Neuronal stem cell (in vitro differentiated cells): Measurements from ENCODE around the gene FBXO21.

Experiments used
- DNase-seq: peaks from one replicate; pipeline ENCODE4 v3.0.0-alpha.2; 2013; ENCODE audit warnings: low spot score
- H2AFZ ChIP-seq: one replicate; pipeline ENCODE4 v1.6.1; 2013; ENCODE audit warnings: mild to moderate bottlenecking, low read length, inconsistent platforms
- H2AK5ac ChIP-seq: 2 replicates; pipeline ENCODE4 v1.6.1; 2013; ENCODE audit warnings: low read depth, mild to moderate bottlenecking, inconsistent platforms, low read length, moderate library complexity, mixed read lengths
- H2BK120ac ChIP-seq: 2 replicates; pipeline ENCODE4 v1.6.1; 2013; ENCODE audit warnings: low read depth, mild to moderate bottlenecking, inconsistent platforms, low read length, moderate library complexity, mixed read lengths
- H2BK12ac ChIP-seq: one replicate; pipeline ENCODE4 v1.6.1; 2013; ENCODE audit warnings: low read length, inconsistent platforms
- H2BK15ac ChIP-seq: 2 replicates; pipeline ENCODE4 v1.6.1; 2013; ENCODE audit warnings: mild to moderate bottlenecking, low read length, inconsistent platforms, mixed read lengths
- H2BK5ac ChIP-seq: one replicate; pipeline ENCODE4 v1.6.1; 2013; ENCODE audit warnings: inconsistent platforms, mild to moderate bottlenecking, low read length, moderate library complexity
- H3K14ac ChIP-seq: one replicate; pipeline ENCODE4 v1.6.1; 2013; ENCODE audit warnings: low read length, inconsistent platforms
- H3K18ac ChIP-seq: 2 replicates; pipeline ENCODE4 v1.6.1; 2013; ENCODE audit warnings: low read length, inconsistent platforms
- H3K23ac ChIP-seq: 2 replicates; pipeline ENCODE4 v1.6.1; 2013; ENCODE audit warnings: low read depth, mild to moderate bottlenecking, mixed read lengths, low read length, inconsistent platforms; ENCODE audit not compliant: poor library complexity
- H3K27ac ChIP-seq: replicated peaks from 3 replicates; pipeline ENCODE4 v1.5.1; 2013; ENCODE audit warnings: low read length, inconsistent platforms
- H3K27me3 ChIP-seq, 3 experiments: 2 replicates each; pipeline ENCODE4 v1.6.1; 2013; ENCODE audit warnings: low read length in 3 of 3, mild to moderate bottlenecking in 2 of 3, inconsistent platforms in 1 of 3, low read depth in 1 of 3, mixed read lengths in 1 of 3, moderate library complexity in 1 of 3; ENCODE audit not compliant: control insufficient read depth in 3 of 3, insufficient read depth in 3 of 3
- H3K36me3 ChIP-seq, 2 donors: replicated peaks in 1 of 2; 2 replicates each; pipeline ENCODE4 v1.6.1; 2013; ENCODE audit warnings: low read length in 2 of 2; ENCODE audit not compliant: control insufficient read depth in 2 of 2, insufficient read depth in 2 of 2
- H3K4ac ChIP-seq: 2 replicates; pipeline ENCODE4 v1.6.1; 2013; ENCODE audit warnings: inconsistent platforms, mild to moderate bottlenecking, low read length, moderate library complexity
- H3K4me1 ChIP-seq, 2 donors: 1 replicate in 1 of 2; 2 replicates in 1 of 2; pipeline ENCODE4 v1.6.1; 2013; ENCODE audit warnings: low read length in 2 of 2, low read depth in 1 of 2; ENCODE audit not compliant: control insufficient read depth in 2 of 2, insufficient read depth in 1 of 2
- H3K4me2 ChIP-seq: one replicate; pipeline ENCODE4 v1.6.1; 2013; ENCODE audit warnings: mild to moderate bottlenecking, low read length, inconsistent platforms; ENCODE audit not compliant: insufficient read depth, poor library complexity, severe bottlenecking
- H3K4me3 ChIP-seq, 2 donors: 2 replicates each; pipeline ENCODE4 v1.5.1; 2013; ENCODE audit warnings: low read length in 2 of 2, mild to moderate bottlenecking in 2 of 2, inconsistent platforms in 1 of 2, moderate library complexity in 1 of 2
- H3K79me1 ChIP-seq: one replicate; pipeline ENCODE4 v1.6.1; 2013; ENCODE audit warnings: low read depth, mild to moderate bottlenecking, inconsistent platforms, low read length, moderate library complexity
- H3K9ac ChIP-seq: one replicate; pipeline ENCODE4 v1.6.1; 2013; ENCODE audit warnings: mild to moderate bottlenecking, low read depth, low read length, inconsistent platforms; ENCODE audit not compliant: poor library complexity
- H3K9me3 ChIP-seq, 2 donors: replicated peaks in 1 of 2; 2 replicates each; pipeline versions ENCODE3 to v1.6.1; 2013; ENCODE audit warnings: low read length in 2 of 2, mild to moderate bottlenecking in 2 of 2, inconsistent platforms in 1 of 2, low read depth in 1 of 2, mixed read lengths in 1 of 2, moderate library complexity in 1 of 2; ENCODE audit not compliant: control insufficient read depth in 2 of 2, insufficient read depth in 1 of 2
- H4K8ac ChIP-seq: one replicate; pipeline ENCODE4 v1.6.1; 2013; ENCODE audit warnings: low read depth, mild to moderate bottlenecking, inconsistent platforms, low read length, moderate library complexity
- H4K91ac ChIP-seq: one replicate; pipeline ENCODE4 v1.6.1; 2013; ENCODE audit warnings: low read length, low read depth, mild to moderate bottlenecking, inconsistent platforms; ENCODE audit not compliant: poor library complexity
- WGBS, 2 donors: extraction: QIAGEN DNeasy Blood & Tissue Kit; methylation state at CpG; one replicate each; pipeline ENCODE4 v1.1.7; 2013; ENCODE audit warnings: missing lambda C conversion rate in 2 of 2, mixed read lengths in 1 of 2; ENCODE audit not compliant: insufficient read length in 2 of 2, insufficient replicate concordance in 1 of 2; ENCODE audit errors: extremely low coverage in 2 of 2; 5-methylcytosine and 5-hydroxymethylcytosine counted together

Gene FBXO21

DNA sequence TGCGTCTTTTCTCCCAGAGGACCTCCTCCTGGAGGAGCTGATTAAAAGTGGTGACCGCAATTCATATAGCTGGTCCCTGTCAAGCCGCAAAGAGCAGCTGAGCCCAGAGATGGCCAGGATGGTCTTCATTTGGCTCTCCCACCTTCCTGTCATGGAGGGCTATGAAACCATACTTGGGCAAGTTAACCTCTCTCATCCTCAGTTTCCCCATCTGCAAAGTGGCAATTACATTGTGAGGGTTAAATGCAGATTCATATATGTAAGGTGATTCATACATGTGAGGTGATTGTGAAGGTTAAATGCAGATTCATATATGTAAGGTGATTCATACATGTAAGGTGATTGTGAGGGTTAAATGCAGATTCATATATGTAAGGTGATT is 87.5 kb downstream of the FBXO21 start:
- Histone ChIP-seq H2BK5ac (no peak overlapping the region), H4K91ac (no peak overlapping the region), H2BK12ac (no peak overlapping the region), H3K18ac (no peak overlapping the region), H3K27ac (no peak overlapping the region), H3K79me1 (no peaks in the 10 kb centered on the region), H3K4me2 (no peak overlapping the region), H3K14ac (no peak overlapping the region), H2AK5ac (no peak overlapping the region), H3K23ac (no peak overlapping the region), H2AFZ (peak overlapping the region; percentile 62), H3K36me3 (no peaks in the 10 kb centered on the region), H2BK120ac (no peak overlapping the region), H3K9ac (no peak overlapping the region), H3K4ac (no peak overlapping the region), H3K4me1 (peaks cover 5 to 14% of the 10 kb centered on the region in 2 donors), H3K4me3 (no peak overlapping the region), H4K8ac (no peak overlapping the region), H3K27me3 (peaks cover 0 to 42% (median 10%) of the 10 kb centered on the region in 3 experiments), H2BK15ac (no peak overlapping the region), H3K9me3 (peaks cover 0 to 4% of the 10 kb centered on the region in 2 donors)
- no peak for DNase-seq
- no CpG with 5 or more reads among the region's 3 CpGs for WGBS, 2 donors

DNA sequence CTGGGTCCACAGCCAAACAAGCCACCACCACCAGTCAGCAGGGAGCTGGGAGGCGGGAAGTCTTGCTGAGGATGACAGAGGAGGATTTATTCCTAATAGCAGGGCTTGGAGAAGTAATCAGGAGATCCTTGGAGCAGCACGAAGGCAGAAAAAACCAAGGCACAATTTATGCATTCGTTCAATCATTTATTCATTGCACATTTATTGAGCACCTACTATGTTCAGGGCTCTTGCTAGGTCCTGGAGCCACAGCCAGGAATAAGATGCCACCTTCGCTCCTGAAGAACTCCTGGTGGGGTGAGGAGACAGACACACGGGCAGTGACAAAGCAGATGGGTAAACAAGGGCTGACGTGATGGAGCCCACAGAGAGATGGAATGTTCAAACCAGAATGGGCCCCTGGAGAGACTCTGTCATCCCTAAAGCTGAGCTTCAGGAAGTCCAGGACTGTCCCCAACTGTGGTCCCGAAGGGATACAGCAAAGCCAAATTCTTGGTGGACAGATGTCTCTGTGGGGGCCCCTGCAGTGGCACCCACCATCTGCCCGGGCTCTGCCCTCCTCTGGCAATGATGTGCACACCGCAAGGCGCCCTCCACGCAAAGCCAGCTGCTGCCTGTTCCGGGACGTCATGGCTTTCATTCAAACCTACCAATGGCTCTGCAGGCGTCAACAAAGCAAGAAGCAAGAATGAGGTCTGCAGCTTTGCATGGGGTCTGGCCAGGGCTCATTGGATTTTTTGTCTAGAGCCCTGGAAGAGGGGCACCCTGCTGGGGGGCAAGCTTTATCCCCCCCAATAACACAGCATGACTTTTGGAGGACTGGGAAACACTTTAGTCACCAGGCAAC is 88.1 kb downstream of the FBXO21 start:
- Histone ChIP-seq H3K4me3 (no peak overlapping the region), H3K9me3 (peaks cover 0 to 4% of the 10 kb centered on the region in 2 donors), H3K27me3 (peaks cover 0 to 48% (median 10%) of the 10 kb centered on the region in 3 experiments), H3K14ac (no peak overlapping the region), H3K4me1 (peaks cover 7 to 14% of the 10 kb centered on the region in 2 donors), H3K9ac (no peak overlapping the region), H2AK5ac (peak overlapping the region; percentile 18), H2BK5ac (no peak overlapping the region), H2BK15ac (no peak overlapping the region), H4K91ac (no peak overlapping the region), H3K27ac (no peak overlapping the region), H2BK12ac (no peak overlapping the region), H3K4ac (no peak overlapping the region), H3K4me2 (peak overlapping the region; percentile 18), H2BK120ac (no peak overlapping the region), H4K8ac (no peak overlapping the region), H2AFZ (peak overlapping the region; percentile 62), H3K36me3 (no peaks in the 10 kb centered on the region), H3K18ac (peak overlapping the region; percentile 49), H3K23ac (no peak overlapping the region), H3K79me1 (no peaks in the 10 kb centered on the region)
- no CpG with 5 or more reads among the region's 14 CpGs for WGBS, 2 donors
- DNase-seq = peak; percentile 24

DNA sequence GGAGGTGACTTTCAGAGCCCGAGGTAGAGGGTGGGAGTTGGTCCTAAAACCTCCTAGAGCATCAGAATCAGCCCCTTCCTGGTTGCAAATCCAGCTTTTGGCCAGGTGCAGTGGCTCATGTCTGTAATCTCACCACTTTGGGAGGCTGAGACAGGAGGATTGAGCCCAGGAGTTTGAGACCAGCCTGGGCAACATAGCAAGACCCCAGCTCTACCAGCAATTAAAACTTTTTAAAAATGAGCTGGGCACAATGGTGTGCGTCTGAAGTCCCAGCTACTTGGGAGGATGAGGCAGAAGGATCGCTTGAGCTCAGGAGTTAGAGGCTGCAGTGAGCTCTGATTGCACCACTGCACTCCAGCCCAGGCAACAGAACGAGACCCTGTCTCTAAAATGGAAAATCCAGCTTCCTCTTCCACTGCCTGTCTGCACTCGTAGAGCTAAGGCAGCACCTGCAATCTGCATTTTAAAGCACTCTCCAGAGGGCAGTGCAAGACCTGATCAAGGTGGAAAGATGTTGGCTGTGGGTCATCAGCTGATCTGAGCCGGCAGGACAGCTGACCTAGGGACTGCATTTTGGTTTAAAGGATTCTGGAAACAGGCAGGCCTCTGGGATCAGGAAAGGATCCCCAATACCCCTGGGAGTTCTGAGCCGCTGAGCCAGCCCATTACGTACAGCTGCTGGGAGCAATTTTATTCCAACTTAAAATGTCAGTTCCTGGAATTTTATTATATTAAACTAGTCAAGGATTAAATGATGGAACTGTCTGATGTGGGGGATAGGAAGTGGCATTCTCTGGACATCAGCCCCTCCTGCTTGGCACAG is 89.2 kb downstream of the FBXO21 start:
- Histone ChIP-seq H2BK120ac (no peak overlapping the region), H3K18ac (peak overlapping the region; percentile 32), H3K23ac (no peak overlapping the region), H4K8ac (no peak overlapping the region), H2BK15ac (no peak overlapping the region), H4K91ac (no peak overlapping the region), H3K79me1 (peaks cover 3% of the 10 kb centered on the region), H2AFZ (no peak overlapping the region), H3K27ac (no peak overlapping the region), H3K4me2 (no peak overlapping the region), H3K4ac (no peak overlapping the region), H3K4me1 (peaks cover 7 to 16% of the 10 kb centered on the region in 2 donors), H3K14ac (no peak overlapping the region), H3K36me3 (no peaks in the 10 kb centered on the region), H2BK12ac (no peak overlapping the region), H3K27me3 (peaks cover 0 to 59% (median 10%) of the 10 kb centered on the region in 3 experiments), H3K9me3 (peaks cover 0 to 4% of the 10 kb centered on the region in 2 donors), H2AK5ac (peak overlapping the region; percentile 51), H2BK5ac (no peak overlapping the region), H3K4me3 (no peak overlapping the region), H3K9ac (no peak overlapping the region)
- WGBS, 2 donors = no CpG with 5 or more reads among the region's 8 CpGs
- no peak for DNase-seq

DNA sequence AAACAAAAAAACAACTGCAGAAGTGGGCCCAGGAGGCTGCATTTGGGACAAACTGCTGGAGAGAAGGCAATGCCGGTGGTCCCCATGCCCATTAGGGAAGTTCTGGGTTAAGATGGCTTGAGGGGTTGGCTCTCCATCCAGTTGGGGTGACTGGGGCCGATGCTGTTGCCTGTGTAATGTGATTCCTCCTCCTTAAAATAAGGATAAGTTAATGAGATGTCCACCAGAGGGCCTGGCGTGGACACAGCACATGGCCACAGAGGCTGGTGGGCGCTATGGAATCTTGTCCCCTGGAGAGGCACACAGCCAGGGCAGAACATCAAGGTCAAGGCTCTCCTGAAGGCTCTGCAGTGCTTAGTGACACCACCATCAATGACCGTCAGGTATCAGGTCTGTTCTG is 90.0 kb downstream of the FBXO21 start:
- Histone ChIP-seq H3K79me1 (peaks cover 3% of the 10 kb centered on the region), H3K27ac (no peak overlapping the region), H3K18ac (no peak overlapping the region), H2BK5ac (no peak overlapping the region), H2BK15ac (no peak overlapping the region), H3K36me3 (no peaks in the 10 kb centered on the region), H2AK5ac (peak overlapping the region; percentile 15), H3K9ac (no peak overlapping the region), H3K4me1 (peaks cover 7 to 16% of the 10 kb centered on the region in 2 donors), H3K14ac (no peak overlapping the region), H3K4me2 (no peak overlapping the region), H3K9me3 (no peaks in the 10 kb centered on the region), H3K4me3 (no peak overlapping the region), H2BK120ac (no peak overlapping the region), H2BK12ac (no peak overlapping the region), H3K27me3 (peaks cover 0 to 67% (median 10%) of the 10 kb centered on the region in 3 experiments), H3K4ac (no peak overlapping the region), H2AFZ (no peak overlapping the region), H4K91ac (no peak overlapping the region), H4K8ac (no peak overlapping the region), H3K23ac (no peak overlapping the region)
- no CpG with 5 or more reads among the region's 5 CpGs for WGBS, 2 donors
- DNase-seq = peak; percentile 24
